ENCODE measurements around the gene FAM43A.

DNA sequence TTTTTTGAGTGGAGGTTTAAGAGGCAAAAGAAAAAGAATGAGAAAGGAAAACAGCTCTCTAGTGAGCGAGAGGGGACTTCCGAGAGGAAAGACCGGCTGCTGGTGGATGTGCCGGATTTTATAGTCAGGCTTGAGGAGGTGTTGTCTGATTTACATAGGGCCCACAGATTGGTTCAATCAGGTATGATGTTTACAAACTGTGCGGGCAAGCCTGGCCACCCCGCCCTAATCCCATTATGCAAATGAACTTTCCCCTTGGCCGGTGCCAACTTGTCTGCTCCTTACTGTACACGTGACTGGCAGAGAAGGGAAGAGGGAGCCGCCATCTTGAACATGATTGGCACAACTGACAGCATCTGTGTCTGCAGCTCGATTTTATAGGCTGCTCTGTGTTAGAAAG lies 44.7 kb downstream of the FAM43A start:
- TF ChIP-seq, protein P1, sequence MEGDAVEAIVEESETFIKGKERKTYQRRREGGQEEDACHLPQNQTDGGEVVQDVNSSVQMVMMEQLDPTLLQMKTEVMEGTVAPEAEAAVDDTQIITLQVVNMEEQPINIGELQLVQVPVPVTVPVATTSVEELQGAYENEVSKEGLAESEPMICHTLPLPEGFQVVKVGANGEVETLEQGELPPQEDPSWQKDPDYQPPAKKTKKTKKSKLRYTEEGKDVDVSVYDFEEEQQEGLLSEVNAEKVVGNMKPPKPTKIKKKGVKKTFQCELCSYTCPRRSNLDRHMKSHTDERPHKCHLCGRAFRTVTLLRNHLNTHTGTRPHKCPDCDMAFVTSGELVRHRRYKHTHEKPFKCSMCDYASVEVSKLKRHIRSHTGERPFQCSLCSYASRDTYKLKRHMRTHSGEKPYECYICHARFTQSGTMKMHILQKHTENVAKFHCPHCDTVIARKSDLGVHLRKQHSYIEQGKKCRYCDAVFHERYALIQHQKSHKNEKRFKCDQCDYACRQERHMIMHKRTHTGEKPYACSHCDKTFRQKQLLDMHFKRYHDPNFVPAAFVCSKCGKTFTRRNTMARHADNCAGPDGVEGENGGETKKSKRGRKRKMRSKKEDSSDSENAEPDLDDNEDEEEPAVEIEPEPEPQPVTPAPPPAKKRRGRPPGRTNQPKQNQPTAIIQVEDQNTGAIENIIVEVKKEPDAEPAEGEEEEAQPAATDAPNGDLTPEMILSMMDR (IDR thresholded peaks at IDR 0.05; ENCODE audit: low read depth, low read length): no peak
- no peak for TF ChIP-seq POLR2A (IDR thresholded peaks at IDR 0.05; ENCODE audit: extremely low read depth, insufficient read length)
